ENCODE data around the gene LCLAT1.

- no peak for TF ChIP-seq ESRRA (IDR thresholded peaks at IDR 0.05; ENCODE audit: borderline replicate concordance, low read length)
- TF ChIP-seq, protein P1, sequence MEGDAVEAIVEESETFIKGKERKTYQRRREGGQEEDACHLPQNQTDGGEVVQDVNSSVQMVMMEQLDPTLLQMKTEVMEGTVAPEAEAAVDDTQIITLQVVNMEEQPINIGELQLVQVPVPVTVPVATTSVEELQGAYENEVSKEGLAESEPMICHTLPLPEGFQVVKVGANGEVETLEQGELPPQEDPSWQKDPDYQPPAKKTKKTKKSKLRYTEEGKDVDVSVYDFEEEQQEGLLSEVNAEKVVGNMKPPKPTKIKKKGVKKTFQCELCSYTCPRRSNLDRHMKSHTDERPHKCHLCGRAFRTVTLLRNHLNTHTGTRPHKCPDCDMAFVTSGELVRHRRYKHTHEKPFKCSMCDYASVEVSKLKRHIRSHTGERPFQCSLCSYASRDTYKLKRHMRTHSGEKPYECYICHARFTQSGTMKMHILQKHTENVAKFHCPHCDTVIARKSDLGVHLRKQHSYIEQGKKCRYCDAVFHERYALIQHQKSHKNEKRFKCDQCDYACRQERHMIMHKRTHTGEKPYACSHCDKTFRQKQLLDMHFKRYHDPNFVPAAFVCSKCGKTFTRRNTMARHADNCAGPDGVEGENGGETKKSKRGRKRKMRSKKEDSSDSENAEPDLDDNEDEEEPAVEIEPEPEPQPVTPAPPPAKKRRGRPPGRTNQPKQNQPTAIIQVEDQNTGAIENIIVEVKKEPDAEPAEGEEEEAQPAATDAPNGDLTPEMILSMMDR (IDR thresholded peaks at IDR 0.05), result no peak
- TF ChIP-seq KDM1A (IDR thresholded peaks at IDR 0.05; ENCODE audit: low read depth), result no peak
These were observed 57.7 kb downstream of the LCLAT1 start for GRCh38 chr2:30504731-30505130.
